Ovary (tissue), 3 donors: Measurements from ENCODE around the gene TNS1.

Experiments
- CTCF ChIP-seq, 3 donors: fragments of 450-650 bp in 2 of 3; fragments of 200-600 bp in 1 of 3; IDR thresholded peaks; one replicate each; pipeline versions ENCODE4 v1.5.1 to v1.8.0; 2016 to 2022; ENCODE audit warnings: antibody characterized with exemption in 3 of 3, mild to moderate bottlenecking in 1 of 3
- POLR2A ChIP-seq: fragments of 450-650 bp; IDR thresholded peaks from one replicate; pipeline ENCODE4 v1.6.1; 2017; ENCODE audit warnings: antibody characterized with exemption, mild to moderate bottlenecking, moderate library complexity
- donor health status: DM: no; HTN: no; CAD: no.

- no peak for TF ChIP-seq CTCF (IDR thresholded peaks at IDR 0.05)
- TF ChIP-seq POLR2A, result no peak
Measured at GRCh38 chr2:217934321-217935131, 68.3 kb downstream of the TNS1 start.
